CD4-positive, CD25-positive, alpha-beta regulatory T cell (primary cell): ENCODE results near the gene LEMD3. TPM values are rescaled to one million over a fixed set of nuclear protein-coding genes. Genes with fewer than 3 reads are reported as not detected.

Experiments
- ATAC-seq, 2 donors: fragments of 150-1000 bp; cut with Tn5 transposase; one replicate each; pipeline ENCODE4 v1.10.0; 2021; ENCODE audit warnings: low read depth in 2 of 2, moderate number of reproducible peaks in 2 of 2, moderate library complexity in 1 of 2
- DNase-seq, 3 donors: peaks; one replicate each; pipeline versions ENCODE4 v3.0.0 to v3.0.0-alpha.2; 2012 to 2022; ENCODE audit warnings: mixed read lengths in 1 of 3
- H3K27ac ChIP-seq: one replicate; pipeline ENCODE4 v1.7.0; 2013; ENCODE audit warnings: mild to moderate bottlenecking, low read length; ENCODE audit not compliant: insufficient read depth, poor library complexity, severe bottlenecking
- H3K27me3 ChIP-seq: one replicate; pipeline ENCODE4 v1.7.0; 2013; ENCODE audit warnings: low read length; ENCODE audit not compliant: control insufficient read depth, insufficient read depth
- H3K36me3 ChIP-seq: one replicate; pipeline ENCODE4 v1.7.0; 2013; ENCODE audit warnings: mild to moderate bottlenecking, low read length, moderate library complexity; ENCODE audit not compliant: control insufficient read depth, insufficient read depth
- H3K4me1 ChIP-seq: 2 replicates; pipeline ENCODE4 v1.7.0; 2013; ENCODE audit warnings: mild to moderate bottlenecking, low read length; ENCODE audit not compliant: insufficient read depth, control insufficient read depth, poor library complexity, severe bottlenecking
- H3K4me3 ChIP-seq: one replicate; pipeline ENCODE4 v1.7.0; 2013; ENCODE audit warnings: low read depth, mild to moderate bottlenecking, low read length, moderate library complexity
- H3K9me3 ChIP-seq, 2 experiments: 1 replicate in 1 of 2; 2 replicates in 1 of 2; pipeline ENCODE4 v1.7.0; 2013; ENCODE audit warnings: low read length in 2 of 2, mild to moderate bottlenecking in 1 of 2, moderate library complexity in 1 of 2; ENCODE audit not compliant: control insufficient read depth in 2 of 2
- H3K27ac Mint-ChIP-seq, 3 donors: one replicate each; pipeline ENCODE4 v1.8.0; 2020 to 2022; ENCODE audit warnings: mild to moderate bottlenecking in 3 of 3, mixed read lengths in 3 of 3, moderate library complexity in 2 of 3
- H3K27me3 Mint-ChIP-seq: one replicate; pipeline ENCODE4 v1.8.0; 2022; ENCODE audit warnings: mild to moderate bottlenecking, mixed read lengths
- H3K36me3 Mint-ChIP-seq: one replicate; pipeline ENCODE4 v1.8.0; 2020; ENCODE audit warnings: mixed read lengths
- H3K4me1 Mint-ChIP-seq, 4 donors: one replicate each; pipeline ENCODE4 v1.8.0; 2020 to 2022; ENCODE audit warnings: mixed read lengths in 4 of 4, mild to moderate bottlenecking in 1 of 4
- H3K4me3 Mint-ChIP-seq, 4 donors: one replicate each; pipeline ENCODE4 v1.8.0; 2020 to 2022; ENCODE audit warnings: mild to moderate bottlenecking in 4 of 4, mixed read lengths in 4 of 4, moderate library complexity in 3 of 4
- H3K9me3 Mint-ChIP-seq, 7 donors: one replicate each; pipeline ENCODE4 v1.8.0; 2020 to 2022; ENCODE audit warnings: mixed read lengths in 7 of 7, mild to moderate bottlenecking in 3 of 7, moderate library complexity in 2 of 7
- polyA plus RNA-seq, 4 donors: library from polyadenylated mRNA; unstranded; fragments of 300-500 nt; fragmentation: Illumina TruSeq; gene quantifications; one replicate each; pipeline ENCODE4 v1.2.3, GENCODE V29; 2021
- total RNA-seq: library from RNA; stranded (reverse); gene quantifications from one replicate; pipeline ENCODE4 v1.2.3, GENCODE V29; 2022

The LEMD3 gene
- total RNA-seq (68.9 TPM), polyA plus RNA-seq (10 to 100 TPM; 31.4 to 37.6 (median 35.9) TPM)

DNA sequence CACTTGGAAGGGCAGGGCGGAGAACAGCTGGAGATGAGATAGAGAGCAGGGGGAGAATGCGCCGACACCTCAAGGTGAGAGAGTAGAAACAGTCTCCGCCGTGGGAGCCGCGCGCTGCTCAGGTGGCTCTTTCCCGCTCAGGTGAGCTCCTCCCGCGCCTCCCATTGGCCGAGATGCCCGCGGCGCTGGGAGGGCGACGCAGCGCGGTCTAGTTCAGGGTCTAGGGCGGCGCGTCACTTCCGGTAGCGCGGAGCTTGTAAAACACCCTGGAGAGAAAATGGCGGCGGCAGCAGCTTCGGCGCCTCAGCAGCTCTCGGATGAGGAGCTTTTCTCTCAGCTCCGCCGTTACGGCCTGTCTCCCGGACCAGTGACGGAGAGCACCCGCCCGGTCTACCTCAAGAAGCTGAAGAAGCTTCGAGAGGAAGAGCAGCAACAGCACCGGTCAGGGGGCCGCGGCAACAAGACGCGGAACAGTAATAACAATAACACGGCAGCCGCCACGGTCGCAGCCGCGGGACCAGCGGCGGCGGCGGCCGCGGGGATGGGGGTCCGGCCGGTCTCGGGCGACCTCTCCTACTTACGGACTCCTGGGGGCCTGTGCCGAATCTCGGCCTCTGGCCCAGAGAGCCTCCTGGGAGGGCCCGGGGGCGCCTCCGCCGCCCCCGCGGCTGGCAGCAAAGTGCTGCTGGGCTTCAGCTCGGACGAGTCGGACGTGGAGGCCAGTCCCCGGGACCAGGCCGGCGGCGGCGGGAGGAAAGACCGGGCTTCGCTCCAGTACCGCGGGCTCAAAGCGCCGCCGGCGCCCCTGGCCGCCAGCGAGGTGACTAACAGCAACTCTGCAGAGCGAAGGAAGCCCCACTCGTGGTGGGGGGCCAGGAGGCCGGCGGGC, at the start of gene LEMD3:
TSS of gene LEMD3 (plus strand) at position 264 of the 889 bp plus-strand sequence. CDS start at position 278, 14 bp downstream.
- peak within 1 kb of the TSS; percentile 92 to 100 (median 98) for H3K4me3 Mint-ChIP-seq
- H3K4me1 ChIP-seq: peaks cover 58% of the 10 kb centered on the region
- ATAC-seq: peak; percentile 95 to 97
- peak within 1 kb of the TSS; percentile 93 for H3K27ac ChIP-seq
- peaks cover 8% of the 10 kb centered on the region for H3K36me3 Mint-ChIP-seq
- DNase-seq: peak; percentile 94 to 98 (median 95)
- H3K9me3 Mint-ChIP-seq: peaks cover 0 to 2% (median 0%) of the 10 kb centered on the region in 7 donors
- peaks cover 2% of the 10 kb centered on the region for H3K27me3 ChIP-seq
- H3K27me3 Mint-ChIP-seq: peaks cover 8% of the 10 kb centered on the region
- H3K27ac Mint-ChIP-seq: peak within 1 kb of the TSS; percentile 99
- no peaks in the 10 kb centered on the region for H3K9me3 ChIP-seq
- H3K4me3 ChIP-seq: peak within 1 kb of the TSS; percentile 97
- peaks cover 3% of the 10 kb centered on the region for H3K36me3 ChIP-seq
- peaks cover 20 to 47% (median 30%) of the 10 kb centered on the region in 4 donors for H3K4me1 Mint-ChIP-seq

DNA sequence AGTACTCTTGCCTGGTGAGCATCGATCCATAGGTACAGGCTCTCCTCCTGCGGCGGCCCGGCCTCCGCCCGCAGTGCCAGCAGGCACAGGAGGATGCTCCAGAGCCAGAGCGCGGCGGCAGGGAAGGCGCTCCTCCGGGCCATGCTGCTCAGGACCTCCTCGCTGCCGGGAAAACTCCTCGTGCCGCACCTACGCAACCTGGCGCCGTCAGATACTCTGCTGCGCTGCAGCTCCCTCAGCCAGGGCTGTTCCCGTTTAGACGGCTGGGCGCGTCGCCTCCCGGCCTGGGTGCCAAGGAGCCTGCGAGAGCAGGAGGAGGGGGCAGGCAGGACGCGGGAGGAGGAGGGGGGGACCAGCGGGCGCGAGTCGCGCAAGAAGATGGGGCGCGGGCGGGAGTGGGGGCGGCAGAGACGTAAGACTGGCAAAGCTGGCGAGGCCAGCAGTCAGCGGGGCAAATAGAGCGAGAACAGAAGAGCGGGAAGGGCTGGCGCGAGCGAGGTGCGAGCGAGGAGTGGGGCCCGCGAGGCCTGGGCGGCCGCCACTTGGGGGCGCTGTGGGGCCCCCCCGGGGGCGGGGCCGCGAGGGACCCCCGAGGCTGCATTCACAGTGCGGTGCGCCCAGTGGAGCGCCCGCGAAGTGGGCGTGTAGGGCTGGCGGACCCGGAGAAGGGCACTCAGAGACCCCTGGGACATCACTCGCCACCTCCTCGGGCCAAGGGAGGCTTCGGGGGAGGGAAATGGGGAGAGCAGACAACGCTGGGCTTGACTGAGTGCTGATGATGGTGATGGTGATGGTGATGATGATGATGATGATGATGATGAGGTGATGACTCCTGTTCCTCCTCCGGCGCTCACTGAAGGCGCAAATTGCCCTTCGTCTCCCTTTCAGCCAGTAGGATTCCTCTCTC, 48.1 kb upstream of the LEMD3 start, which contains the start of gene WIF1:
TSS of gene WIF1 (minus strand) at position 257 of the 907 bp plus-strand sequence. CDS start at position 143, 114 bp downstream.
- Mint-ChIP-seq H3K4me1 (peaks cover 0 to 14% (median 8%) of the 10 kb centered on the region in 4 donors), H3K27ac (peak within 1 kb of the TSS in 1 of 3 donors; percentile 90), H3K36me3 (no peaks in the 10 kb centered on the region), H3K27me3 (peaks cover 63% of the 10 kb centered on the region), H3K9me3 (peaks cover 0 to 1% (median 0%) of the 10 kb centered on the region in 7 donors), H3K4me3 (peak within 1 kb of the TSS in 2 of 4 donors; percentile 48 to 71)
- Histone ChIP-seq H3K36me3 (no peaks in the 10 kb centered on the region), H3K27ac (no peak within 1 kb of the TSS), H3K27me3 (peaks cover 53% of the 10 kb centered on the region), H3K4me1 (peaks cover 11% of the 10 kb centered on the region), H3K9me3 (no peaks in the 10 kb centered on the region), H3K4me3 (no peak within 1 kb of the TSS)
- peak; percentile 46 to 59 for ATAC-seq
- DNase-seq: peak in 1 of 3 donors; percentile 28

GRCh38 chr12:65121956-65122469, 47.4 kb upstream of the LEMD3 start:
- H3K4me3 ChIP-seq: no peak overlapping the region
- H3K27ac ChIP-seq: no peak overlapping the region
- peaks cover 0 to 1% (median 0%) of the 10 kb centered on the region in 7 donors for H3K9me3 Mint-ChIP-seq
- H3K27ac Mint-ChIP-seq: peak overlapping the region in 1 of 3 donors; percentile 90
- H3K27me3 Mint-ChIP-seq: peaks cover 58% of the 10 kb centered on the region
- H3K36me3 ChIP-seq: no peaks in the 10 kb centered on the region
- no peaks in the 10 kb centered on the region for H3K9me3 ChIP-seq
- H3K4me1 ChIP-seq: peaks cover 11% of the 10 kb centered on the region
- H3K27me3 ChIP-seq: peaks cover 56% of the 10 kb centered on the region
- DNase-seq (no peak), ATAC-seq (no peak)
- H3K4me3 Mint-ChIP-seq: peak overlapping the region in 2 of 4 donors; percentile 48 to 49
- H3K4me1 Mint-ChIP-seq: peaks cover 0 to 14% (median 8%) of the 10 kb centered on the region in 4 donors
- no peaks in the 10 kb centered on the region for H3K36me3 Mint-ChIP-seq

DNA sequence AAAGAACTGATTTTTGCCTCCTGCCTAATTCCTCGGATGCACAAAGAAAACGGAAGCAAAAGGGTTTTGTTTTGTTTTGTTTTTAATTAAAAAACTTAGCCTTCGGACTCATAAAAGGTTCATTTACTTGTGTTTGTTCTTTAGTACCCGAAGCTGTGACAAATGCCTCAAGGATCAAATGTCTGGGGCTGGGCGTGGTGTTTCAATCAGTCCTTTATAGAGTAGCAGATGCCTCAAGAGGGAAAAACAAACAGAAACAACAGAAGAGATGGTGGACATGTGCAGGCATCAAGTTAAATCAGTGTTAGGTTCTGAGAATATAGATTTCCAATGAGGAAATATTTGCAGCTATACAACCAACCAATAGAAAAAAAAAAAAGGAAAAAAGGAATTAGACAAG, 46.7 kb upstream of the LEMD3 start:
- no peak for DNase-seq
- ATAC-seq: no peak
- H3K27ac ChIP-seq: no peak overlapping the region
- Mint-ChIP-seq H3K9me3 (peaks cover 0 to 1% (median 0%) of the 10 kb centered on the region in 7 donors), H3K4me1 (peaks cover 0 to 14% (median 8%) of the 10 kb centered on the region in 4 donors), H3K36me3 (no peaks in the 10 kb centered on the region), H3K27me3 (peaks cover 56% of the 10 kb centered on the region), H3K27ac (no peak overlapping the region), H3K4me3 (peak overlapping the region in 1 of 4 donors; percentile 2)
- no peaks in the 10 kb centered on the region for H3K36me3 ChIP-seq
- H3K4me3 ChIP-seq: no peak overlapping the region
- H3K4me1 ChIP-seq: peaks cover 11% of the 10 kb centered on the region
- H3K27me3 ChIP-seq: peaks cover 56% of the 10 kb centered on the region
- H3K9me3 ChIP-seq: no peaks in the 10 kb centered on the region

DNA sequence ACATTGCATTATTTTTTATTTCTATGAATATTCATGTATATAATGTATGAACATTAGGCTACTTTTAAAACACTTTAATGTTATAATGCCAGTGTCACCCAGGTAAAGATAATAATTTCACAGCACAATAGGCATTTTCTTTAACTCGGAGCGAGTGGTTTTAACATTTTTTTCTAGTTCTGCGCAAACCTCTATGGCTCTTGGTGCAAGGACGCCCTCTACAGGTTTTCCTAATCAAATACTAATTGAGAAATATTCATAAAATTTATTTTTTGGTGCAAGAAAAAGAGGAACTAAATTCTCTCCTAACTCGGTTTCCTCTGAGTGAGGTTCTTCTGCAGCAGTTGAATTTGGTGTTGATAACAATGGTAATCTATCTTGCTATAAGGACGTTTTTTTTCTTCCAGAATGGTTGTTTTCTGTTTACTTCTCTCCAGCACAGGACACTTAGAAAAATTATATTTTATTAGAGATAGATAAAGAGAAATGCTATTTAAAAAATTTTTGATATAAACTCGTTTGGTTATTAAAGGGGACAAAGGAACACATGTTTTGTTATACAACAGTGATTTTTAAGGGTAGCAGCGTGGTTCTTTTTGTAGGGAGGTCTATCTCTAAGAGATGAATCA, 45.8 kb upstream of the LEMD3 start:
- Histone ChIP-seq H3K27ac (no peak overlapping the region), H3K4me1 (peaks cover 11% of the 10 kb centered on the region), H3K9me3 (no peaks in the 10 kb centered on the region), H3K27me3 (peaks cover 53% of the 10 kb centered on the region), H3K4me3 (no peak overlapping the region), H3K36me3 (no peaks in the 10 kb centered on the region)
- no peak overlapping the region for H3K27ac Mint-ChIP-seq
- H3K36me3 Mint-ChIP-seq: no peaks in the 10 kb centered on the region
- peak in 1 of 3 donors; percentile 53 for DNase-seq
- peaks cover 0 to 1% (median 0%) of the 10 kb centered on the region in 7 donors for H3K9me3 Mint-ChIP-seq
- no peak overlapping the region for H3K4me3 Mint-ChIP-seq
- H3K4me1 Mint-ChIP-seq: peaks cover 0 to 14% (median 8%) of the 10 kb centered on the region in 4 donors
- H3K27me3 Mint-ChIP-seq: peaks cover 53% of the 10 kb centered on the region
- ATAC-seq: no peak

DNA sequence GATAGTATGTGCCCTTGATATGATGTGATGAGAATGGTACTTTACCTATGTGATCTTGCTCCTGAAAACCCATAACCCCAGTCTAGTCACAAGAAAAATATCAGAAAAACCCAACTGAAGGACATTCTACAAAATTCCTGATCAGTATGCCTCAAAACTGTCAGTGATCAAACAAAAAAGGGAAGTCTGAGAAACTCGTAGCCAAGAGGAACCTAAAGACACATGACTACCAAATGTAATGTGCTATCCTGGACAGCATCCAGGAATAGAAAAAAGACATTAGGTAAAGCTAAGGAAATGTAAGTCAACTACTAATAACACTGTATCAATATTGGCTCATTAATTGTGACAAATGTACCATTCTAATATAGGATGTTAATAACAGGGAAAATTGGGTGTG, 44.1 kb upstream of the LEMD3 start:
- no peak for ATAC-seq
- no peak for DNase-seq
- Histone ChIP-seq H3K9me3 (no peaks in the 10 kb centered on the region), H3K27me3 (peaks cover 43% of the 10 kb centered on the region), H3K27ac (no peak overlapping the region), H3K4me3 (no peak overlapping the region), H3K4me1 (peaks cover 11% of the 10 kb centered on the region), H3K36me3 (no peaks in the 10 kb centered on the region)
- H3K9me3 Mint-ChIP-seq: peaks cover 0 to 1% (median 0%) of the 10 kb centered on the region in 7 donors
- H3K36me3 Mint-ChIP-seq: no peaks in the 10 kb centered on the region
- peaks cover 46% of the 10 kb centered on the region for H3K27me3 Mint-ChIP-seq
- H3K27ac Mint-ChIP-seq: no peak overlapping the region
- H3K4me3 Mint-ChIP-seq: no peak overlapping the region
- peaks cover 0 to 14% (median 8%) of the 10 kb centered on the region in 4 donors for H3K4me1 Mint-ChIP-seq

- no peak overlapping the region for H3K27ac ChIP-seq
- no peaks in the 10 kb centered on the region for H3K9me3 ChIP-seq
- H3K4me3 Mint-ChIP-seq: no peak overlapping the region
- no peak for ATAC-seq
- H3K36me3 ChIP-seq: no peaks in the 10 kb centered on the region
- H3K27me3 Mint-ChIP-seq: peaks cover 38% of the 10 kb centered on the region
- no peaks in the 10 kb centered on the region for H3K36me3 Mint-ChIP-seq
- H3K27me3 ChIP-seq: peaks cover 39% of the 10 kb centered on the region
- H3K9me3 Mint-ChIP-seq: peaks cover 0 to 1% (median 0%) of the 10 kb centered on the region in 7 donors
- no peak overlapping the region for H3K4me3 ChIP-seq
- H3K27ac Mint-ChIP-seq: no peak overlapping the region
- H3K4me1 ChIP-seq: peaks cover 8% of the 10 kb centered on the region
- DNase-seq: no peak
- peaks cover 0 to 9% (median 2%) of the 10 kb centered on the region in 4 donors for H3K4me1 Mint-ChIP-seq
Measured at GRCh38 chr12:65125975-65126374, 43.4 kb upstream of the LEMD3 start.
